HG02973 (cell line): ENCODE data around the gene CALCOCO2.
"Not testable (repeated sequence)": the region's sequence is repeated elsewhere in the genome, so short reads cannot be mapped to it uniquely, and the experiment has no call there.

Experiments
- ATAC-seq: cut with Tn5 transposase; IDR thresholded peaks from one replicate; pipeline ENCODE4 v1.9.1; 2021; ENCODE audit warnings: moderate library complexity; ENCODE audit not compliant: unreplicated experiment

CALCOCO2 gene, protein sequence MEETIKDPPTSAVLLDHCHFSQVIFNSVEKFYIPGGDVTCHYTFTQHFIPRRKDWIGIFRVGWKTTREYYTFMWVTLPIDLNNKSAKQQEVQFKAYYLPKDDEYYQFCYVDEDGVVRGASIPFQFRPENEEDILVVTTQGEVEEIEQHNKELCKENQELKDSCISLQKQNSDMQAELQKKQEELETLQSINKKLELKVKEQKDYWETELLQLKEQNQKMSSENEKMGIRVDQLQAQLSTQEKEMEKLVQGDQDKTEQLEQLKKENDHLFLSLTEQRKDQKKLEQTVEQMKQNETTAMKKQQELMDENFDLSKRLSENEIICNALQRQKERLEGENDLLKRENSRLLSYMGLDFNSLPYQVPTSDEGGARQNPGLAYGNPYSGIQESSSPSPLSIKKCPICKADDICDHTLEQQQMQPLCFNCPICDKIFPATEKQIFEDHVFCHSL

GRCh38 chr17:48830840-48831548 lies at the start of gene CALCOCO2:
Gene CALCOCO2 (plus strand): TSS chr17:48831035. CDS start chr17:48841708, 10,673 bp downstream.
- peak; percentile 70 for ATAC-seq

DNA sequence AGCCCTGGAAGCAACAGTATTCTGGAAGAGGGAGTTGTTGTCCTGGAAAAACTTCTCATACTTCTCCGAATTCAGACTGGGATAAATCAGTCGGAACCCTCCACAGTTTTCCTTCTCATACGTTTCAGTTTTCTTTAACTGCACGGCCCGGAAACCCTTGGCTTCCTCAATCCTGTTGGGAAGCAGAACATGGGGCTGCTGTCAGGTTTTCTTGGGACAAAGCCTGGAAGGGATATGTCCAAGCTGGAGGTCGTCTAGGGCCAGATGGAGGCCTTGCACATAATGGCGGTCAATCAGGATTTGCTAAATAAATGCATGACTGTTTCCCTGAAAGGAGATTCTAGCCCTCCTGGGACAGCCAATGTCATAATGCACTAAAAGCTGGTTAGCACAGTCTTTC lies 43.0 kb upstream of the CALCOCO2 start:
- ATAC-seq = no peak

DNA sequence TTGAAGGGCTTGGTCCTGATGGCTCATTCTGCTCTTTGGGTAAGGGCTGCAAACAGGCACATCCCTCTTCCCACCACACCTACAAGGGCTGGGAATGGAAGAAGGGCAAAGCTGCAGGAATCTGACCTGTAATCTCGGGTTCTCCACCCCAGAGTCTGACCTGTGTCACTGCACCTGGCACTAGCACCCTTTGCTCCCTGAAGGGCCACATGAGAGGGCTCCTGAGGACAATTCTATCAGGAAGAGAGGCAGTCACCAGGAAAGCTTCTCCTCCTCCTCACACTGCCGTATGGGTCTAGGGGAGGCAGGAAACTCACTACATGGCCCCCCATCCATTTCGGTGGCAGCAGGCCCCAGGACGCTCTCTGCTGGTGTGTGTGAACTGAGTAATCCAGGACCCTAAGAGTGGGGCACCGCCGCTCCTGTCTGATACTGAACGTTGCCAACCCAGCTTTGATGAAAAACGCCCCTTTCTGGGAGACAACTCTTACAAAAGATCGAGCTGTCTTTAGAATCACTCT lies 40.2 kb upstream of the CALCOCO2 start:
- ATAC-seq = no peak

DNA sequence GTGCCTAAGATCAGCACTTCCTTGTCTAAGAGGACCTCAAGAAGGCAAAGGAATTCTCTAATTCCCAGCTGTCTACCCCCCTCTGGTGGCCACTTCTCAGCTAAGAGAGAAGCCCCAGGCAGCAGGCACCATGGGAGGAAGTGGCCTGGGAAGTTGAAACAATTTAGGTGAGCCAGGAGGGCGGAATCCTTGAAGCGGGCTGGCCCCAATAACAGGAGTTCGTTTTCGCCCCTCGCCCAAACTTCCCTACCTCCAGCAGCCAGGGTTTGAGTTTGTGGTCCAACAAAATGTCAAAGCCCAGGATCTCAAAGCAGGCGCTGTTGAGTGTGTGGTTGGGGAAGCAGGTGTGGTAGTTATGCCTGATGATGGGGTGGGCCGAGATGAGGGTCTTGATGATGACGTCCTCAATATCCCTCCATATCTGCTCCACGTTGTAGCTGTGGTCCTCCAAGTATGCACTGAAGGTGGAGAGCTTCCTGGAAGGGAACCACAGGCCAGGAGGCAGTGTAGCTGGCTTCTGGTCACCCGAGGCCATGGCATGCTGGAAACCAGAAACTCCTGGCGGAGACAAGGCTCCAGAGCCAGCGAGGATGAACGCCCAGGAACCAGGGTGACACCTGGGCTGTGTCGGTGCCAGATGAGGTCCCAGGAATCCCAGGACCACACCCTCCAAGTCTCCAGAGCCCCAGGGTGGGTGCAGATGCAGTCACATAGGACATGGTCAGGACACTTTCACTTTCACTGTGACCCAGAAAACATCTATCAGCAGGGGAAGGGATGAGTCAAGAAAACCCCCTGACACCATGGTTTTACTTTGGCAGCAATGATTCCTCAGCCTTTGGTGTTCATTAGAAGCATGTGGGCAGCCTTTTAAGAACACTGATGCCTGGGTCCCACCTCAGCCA lies 39.5 kb upstream of the CALCOCO2 start:
- no peak for ATAC-seq

GRCh38 chr17:48792033-48792798 lies 38.6 kb upstream of the CALCOCO2 start:
- no peak for ATAC-seq

DNA sequence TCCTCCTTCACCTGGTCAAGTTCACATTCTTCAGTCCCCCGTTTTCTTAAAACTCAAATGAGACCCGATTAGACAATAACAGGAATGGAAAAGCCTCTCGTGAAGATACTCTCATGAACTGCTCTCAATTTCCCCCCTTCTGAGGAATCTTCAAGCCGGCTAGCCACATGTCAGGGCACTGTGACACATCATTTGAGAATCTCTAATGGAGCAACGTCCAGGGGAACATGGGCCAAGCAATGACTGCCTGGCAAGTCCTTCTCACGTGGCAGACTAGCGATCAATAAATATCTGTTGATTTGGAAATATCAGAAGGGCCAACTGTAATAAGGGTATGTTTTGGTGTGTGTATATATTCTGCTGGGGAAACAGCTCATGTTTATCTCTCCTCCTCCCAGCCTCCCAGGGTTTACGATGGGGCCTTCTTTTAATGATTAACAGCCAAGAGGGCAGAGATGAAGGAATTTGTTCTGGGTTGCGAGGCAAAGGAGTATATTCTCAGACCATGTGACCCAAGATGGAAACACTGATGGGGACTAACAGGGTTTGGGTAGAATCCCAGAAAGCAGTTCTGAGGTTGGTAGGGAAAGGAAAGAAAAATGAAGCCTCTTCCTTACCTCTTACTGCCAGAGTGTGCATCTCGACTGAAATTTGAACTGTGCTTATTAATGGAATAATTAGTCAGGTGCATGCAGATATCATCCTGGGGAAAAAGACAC lies 35.2 kb upstream of the CALCOCO2 start:
- no peak for ATAC-seq

DNA sequence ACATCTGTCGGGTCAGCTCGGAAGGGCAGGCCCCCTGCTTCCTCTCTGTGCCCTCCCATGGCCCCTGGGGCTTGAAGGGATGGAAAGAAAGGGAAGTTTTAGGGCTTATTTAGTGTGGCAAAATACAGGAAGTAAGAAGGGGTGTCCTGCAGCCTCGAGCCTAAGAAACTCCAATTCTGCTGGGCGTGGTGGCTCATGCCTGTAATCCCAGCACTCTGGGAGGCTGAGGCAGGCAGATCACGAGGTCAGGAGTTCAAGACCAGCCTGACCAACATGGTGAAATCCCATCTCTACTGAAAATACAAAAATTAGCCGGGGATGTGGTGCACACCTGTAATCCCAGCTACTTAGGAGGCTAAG lies 34.7 kb upstream of the CALCOCO2 start:
- not testable (repeated sequence) for ATAC-seq

- ATAC-seq = no peak
Measured at GRCh38 chr17:48799069-48799723, 31.6 kb upstream of the CALCOCO2 start.

DNA sequence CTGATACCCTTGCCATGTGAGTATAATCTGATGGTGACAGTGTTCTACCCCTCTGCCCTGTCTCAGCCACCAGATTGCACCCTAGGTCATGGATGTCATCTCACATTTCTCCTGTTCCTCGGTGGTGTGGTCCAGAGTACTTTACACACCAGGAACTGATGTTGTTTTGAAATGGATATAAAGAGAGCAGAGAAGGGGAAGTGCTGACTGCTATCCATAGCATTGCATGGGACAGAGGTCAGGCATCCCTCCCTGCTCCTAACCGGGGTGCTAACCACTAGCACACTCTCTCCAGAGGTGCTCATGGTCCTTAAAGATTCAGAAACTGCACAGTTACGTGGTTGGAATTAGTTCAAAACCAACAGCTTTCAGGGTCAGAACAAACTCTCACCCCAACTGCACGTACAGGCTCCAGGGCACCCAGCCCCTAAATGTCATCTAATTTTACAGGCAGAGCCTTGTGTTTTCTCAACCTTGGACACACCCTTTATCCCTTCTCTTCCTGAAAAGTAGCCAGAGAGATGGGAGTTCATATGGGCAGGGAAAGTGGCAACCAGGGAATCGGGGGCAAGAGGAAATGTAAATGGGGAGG lies 30.1 kb upstream of the CALCOCO2 start:
- ATAC-seq = no peak

DNA sequence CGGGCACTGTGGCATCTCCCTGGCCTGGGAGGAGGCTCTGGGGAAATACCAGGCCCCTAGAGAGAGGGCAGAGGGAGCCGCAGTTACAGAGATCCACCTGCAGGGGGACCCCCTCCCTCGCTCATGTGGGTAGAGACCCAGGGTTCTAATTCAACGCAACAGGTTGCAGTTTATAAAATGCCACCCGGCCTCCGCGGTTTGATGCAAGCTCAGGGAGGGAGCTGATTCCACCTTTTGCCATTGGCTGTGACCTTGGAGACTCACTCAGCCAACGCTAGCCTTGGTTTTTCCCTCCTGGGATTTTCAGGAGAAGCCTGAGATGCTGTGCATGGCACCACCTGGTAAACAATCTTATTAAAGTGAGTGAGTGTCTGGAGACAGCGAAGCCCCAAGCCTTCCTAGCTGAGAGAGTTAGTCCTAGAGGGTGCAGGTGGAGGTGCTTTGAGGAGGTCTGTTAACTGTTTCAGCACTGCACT lies 25.9 kb upstream of the CALCOCO2 start:
- no peak for ATAC-seq

GRCh38 chr17:48809182-48809581 lies 21.7 kb upstream of the CALCOCO2 start:
- no peak for ATAC-seq

DNA sequence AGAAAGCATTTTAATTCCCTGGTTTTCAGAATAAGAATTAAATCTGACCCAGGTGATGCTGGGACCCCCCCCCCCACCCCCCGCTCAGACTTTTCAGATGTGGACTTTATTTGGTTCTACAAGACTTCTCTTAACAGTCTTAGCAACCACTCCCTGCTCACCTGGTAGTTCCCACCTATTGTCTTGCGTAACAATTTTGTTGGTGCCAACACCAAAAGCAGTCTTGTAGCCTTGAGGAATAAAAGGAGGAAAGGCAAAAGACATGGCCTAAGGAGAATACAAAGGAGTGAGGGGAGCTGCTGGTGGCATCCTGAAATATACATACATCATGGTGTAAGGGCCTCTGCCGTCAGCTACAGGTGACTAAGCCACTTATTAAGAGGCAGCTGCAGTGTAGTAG lies 18.8 kb upstream of the CALCOCO2 start:
- no peak for ATAC-seq

DNA sequence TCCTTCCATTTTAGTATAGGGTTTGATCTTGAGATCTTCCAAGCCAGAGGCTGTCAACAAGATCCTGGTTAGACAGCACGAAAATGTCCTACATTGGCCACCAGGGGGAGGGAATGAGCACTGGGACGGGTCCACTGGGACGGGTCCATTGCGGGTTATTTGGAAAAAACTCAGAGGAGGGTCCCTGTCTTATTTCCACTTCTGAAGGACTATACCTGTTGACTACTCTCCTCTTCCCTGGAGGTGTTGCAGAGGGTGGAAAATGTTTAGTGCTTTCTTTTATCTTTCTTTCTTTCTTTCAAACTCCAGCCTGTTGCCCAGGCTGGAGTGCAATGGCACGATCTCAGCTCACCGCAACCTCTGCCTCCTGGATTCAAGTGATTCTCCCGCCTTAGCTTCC lies 16.3 kb upstream of the CALCOCO2 start:
- ATAC-seq = no peak

GRCh38 chr17:48815311-48815710 lies 15.5 kb upstream of the CALCOCO2 start:
- ATAC-seq = no peak

- no peak for ATAC-seq
Measured at GRCh38 chr17:48816438-48816773, 14.4 kb upstream of the CALCOCO2 start.

GRCh38 chr17:48816774-48817590 lies 13.9 kb upstream of the CALCOCO2 start, which contains the start of gene TTLL6:
Gene TTLL6 (minus strand): TSS chr17:48817229. CDS start chr17:48817072, 157 bp downstream.
- peak; percentile 60 for ATAC-seq

- no peak for ATAC-seq
Measured at GRCh38 chr17:48818361-48818841, 12.4 kb upstream of the CALCOCO2 start.

GRCh38 chr17:48819466-48819865 lies 11.4 kb upstream of the CALCOCO2 start:
- ATAC-seq = no peak
